ENCODE data around the gene SEC24C.

SEC24C gene

DNA sequence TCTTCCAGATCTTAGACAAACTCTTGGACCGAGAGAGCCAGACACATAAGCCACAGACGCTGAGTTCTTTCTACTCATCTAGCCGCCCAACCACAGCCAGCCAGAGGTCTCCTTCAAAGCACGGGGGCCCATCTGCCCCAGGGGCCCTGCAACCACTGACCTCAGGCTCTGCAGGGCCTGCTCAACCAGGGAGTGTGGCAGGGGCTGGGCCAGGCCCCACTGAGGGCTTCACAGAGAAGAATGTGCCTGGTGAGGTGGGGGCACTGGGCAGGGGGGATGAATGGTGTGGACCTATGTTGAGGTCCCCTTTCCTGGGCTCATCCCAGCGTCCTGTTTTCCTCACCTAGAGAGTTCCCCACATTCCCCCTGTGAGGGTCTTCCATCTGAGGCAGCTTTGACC is 52.6 kb downstream of the SEC24C start:
- DNase-seq: no peak

DNA sequence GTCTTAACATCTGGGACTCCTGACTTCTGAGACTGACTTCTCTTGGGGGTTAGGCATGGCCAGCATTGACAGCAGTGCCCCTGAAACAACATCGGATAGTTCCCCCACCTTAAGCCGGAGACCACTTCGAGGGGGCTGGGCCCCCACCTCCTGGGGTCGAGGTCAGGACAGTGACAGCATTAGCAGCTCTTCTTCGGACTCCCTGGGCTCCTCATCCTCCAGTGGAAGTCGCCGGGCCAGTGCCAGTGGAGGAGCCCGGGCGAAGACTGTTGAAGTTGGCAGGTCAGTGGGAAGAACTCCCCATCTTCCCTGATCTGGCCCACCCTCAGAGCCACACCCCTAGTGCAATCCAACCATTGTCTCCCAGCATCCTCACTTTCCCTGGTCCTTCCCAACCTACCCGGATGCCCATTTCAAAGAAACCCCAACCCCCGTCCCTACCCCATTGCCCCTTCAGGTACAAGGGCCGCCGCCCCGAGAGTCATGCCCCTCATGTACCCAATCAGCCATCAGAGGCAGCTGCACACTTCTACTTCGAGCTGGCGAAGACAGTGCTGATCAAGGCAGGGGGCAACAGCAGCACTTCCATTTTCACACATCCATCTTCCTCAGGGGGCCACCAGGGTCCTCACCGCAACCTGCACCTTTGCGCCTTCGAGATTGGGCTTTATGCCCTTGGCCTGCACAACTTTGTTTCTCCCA is 53.3 kb downstream of the SEC24C start:
- DNase-seq: no peak

DNA sequence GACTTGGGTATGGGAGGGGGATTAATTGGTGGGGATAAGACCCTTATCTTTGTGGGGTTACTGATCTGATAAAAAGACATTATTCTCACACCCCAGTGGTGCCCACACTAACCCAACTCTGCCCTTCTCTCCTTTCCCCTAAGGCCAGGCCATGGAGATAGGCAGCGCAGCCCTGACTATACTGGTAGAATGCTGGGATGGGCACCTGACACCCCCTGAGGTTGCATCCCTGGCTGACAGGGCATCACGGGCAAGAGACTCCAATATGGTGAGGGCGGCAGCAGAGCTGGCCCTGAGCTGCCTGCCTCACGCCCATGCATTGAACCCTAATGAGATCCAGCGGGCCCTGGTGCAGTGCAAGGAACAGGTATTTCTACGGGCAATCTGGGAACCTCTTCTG is 53.9 kb downstream of the SEC24C start:
- DNase-seq: no peak

DNA sequence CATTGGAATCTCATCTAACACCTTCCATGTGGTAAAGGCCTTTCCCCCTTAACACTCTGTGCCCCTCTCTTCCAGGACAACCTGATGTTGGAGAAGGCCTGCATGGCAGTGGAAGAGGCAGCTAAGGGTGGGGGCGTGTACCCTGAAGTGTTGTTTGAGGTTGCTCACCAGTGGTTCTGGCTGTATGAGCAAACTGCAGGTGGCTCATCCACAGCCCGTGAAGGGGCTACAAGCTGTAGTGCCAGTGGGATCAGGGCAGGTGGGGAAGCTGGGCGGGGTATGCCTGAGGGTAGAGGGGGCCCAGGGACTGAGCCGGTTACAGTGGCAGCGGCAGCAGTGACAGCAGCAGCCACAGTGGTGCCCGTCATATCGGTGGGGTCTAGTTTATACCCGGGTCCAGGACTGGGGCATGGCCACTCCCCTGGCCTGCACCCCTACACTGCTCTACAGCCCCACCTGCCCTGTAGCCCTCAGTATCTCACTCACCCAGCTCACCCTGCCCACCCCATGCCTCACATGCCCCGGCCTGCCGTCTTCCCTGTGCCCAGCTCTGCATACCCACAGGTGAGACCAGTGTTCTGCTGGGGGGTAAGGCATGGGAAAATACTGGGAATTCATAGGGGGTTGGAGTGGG is 54.9 kb downstream of the SEC24C start:
- no peak for DNase-seq

DNA sequence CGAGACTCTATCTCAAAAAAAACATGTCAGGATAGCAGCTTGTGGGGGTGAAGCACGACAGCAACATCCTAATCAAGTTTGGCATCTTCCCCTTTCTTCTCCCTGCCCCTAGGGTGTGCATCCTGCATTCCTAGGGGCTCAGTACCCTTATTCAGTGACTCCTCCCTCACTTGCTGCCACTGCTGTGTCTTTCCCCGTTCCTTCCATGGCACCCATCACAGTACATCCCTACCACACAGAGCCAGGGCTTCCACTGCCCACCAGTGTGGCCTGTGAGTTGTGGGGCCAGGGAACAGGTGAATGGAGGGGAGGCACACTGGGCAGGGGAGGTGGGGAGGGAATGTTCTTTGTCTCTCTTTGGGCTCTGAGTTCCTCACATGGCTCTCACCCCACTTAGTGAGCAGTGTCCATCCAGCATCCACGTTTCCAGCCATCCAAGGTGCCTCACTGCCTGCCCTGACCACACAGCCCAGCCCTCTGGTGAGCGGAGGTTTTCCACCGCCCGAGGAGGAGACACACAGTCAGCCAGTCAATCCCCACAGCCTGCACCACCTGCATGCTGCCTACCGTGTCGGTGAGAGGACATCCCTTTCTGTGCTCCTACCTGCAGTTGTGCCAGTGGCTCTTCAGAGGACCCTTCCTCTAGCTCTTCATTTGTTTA is 55.9 kb downstream of the SEC24C start:
- DNase-seq: no peak

DNA sequence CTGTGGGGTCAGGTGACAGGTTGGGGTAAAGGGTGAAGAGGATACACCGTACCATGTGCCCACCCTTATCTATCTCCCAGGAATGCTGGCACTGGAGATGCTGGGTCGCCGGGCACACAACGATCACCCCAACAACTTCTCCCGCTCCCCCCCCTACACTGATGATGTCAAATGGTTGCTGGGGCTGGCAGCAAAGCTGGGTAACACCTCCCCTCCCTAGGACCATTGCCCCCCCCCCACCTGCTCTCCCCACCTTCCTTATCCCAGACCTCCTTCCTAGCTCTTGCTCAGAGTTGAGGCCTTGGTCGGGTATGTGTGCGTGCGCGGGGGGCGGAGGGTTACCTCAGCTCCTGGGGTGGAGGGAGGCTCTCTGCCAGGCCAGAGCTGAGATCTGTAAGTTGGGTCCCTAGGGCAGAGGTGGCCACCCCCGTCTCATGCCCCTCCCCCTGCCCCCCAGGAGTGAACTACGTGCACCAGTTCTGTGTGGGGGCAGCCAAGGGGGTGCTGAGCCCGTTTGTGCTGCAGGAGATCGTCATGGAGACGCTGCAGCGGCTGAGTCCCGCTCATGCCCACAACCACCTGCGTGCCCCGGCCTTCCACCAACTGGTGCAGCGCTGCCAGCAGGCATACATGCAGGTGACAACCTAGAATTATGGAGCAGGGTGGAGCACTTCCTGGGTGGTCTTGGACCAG is 56.5 kb downstream of the SEC24C start:
- no peak for DNase-seq

DNA sequence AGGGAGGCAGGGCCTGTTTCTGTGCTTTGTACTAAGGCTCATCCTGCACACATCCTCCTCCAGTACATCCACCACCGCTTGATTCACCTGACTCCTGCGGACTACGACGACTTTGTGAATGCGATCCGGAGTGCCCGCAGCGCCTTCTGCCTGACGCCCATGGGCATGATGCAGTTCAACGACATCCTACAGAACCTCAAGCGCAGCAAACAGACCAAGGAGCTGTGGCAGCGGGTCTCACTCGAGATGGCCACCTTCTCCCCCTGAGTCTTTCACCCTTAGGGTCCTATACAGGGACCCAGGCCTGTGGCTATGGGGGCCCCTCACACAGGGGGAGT is 57.0 kb downstream of the SEC24C start:
- DNase-seq: no peak

DNA sequence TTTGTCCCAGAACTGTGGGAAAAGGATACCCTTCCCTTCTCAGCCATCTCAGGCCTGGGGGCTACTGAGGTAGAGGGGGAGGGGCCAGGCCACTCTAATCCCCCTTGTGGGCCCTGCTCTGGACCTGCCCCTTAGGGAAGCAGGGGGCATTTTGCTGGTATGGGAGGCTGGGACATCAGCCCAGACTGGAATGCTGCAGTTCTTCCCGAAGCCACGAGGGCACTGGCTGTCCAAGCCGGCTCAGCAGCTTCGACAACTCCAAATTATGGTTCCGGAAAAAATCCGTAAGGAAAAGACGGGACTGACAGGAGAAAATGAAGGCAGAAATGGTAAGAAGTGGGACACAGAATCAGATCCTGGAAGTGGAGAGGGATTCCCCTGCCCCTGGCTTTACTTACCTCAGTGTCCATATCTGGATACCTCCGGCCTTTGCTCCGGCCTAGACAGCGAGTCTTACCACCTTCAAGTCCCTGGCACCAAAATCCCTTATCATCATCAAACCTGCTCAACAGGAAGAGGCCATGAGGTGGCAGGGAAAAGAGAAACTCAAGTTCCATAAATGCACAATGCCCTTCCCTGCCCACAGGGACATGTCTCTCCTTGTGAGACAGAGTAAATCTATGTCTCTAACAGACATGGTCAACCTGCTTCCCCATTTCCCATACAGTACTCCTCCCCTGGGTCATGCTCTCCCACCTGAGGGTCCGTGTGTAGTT is 58.3 kb downstream of the SEC24C start:
- no peak for DNase-seq

DNA sequence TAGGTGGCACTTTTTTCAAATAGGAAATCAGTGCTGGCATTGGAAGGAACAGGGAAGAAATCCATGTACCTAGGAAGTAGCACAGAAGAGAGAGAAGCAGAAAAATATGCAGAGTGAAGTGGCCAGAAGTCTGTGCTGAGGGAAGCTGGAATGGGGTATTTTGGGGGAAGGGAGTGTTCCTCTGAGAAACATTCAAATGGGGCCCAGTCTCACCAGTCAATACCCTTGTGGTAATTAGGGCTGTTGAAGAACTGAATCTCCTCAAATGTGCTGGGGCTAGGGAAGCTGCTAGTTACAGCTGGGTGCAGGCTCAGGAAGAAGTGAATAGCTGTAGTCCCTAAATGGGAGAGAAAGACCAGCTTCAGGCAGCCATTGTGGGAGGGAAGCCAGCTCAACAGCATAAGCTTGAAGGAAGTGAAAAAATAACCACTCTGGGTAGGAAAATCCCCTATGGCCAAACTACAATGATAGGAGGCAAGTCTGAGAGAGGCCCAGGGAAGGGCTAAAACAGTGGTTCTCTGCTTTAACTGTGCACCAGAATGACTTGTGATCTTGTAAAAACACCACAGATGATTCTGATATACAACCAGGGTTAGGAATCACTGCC is 59.6 kb downstream of the SEC24C start:
- no peak for DNase-seq

DNA sequence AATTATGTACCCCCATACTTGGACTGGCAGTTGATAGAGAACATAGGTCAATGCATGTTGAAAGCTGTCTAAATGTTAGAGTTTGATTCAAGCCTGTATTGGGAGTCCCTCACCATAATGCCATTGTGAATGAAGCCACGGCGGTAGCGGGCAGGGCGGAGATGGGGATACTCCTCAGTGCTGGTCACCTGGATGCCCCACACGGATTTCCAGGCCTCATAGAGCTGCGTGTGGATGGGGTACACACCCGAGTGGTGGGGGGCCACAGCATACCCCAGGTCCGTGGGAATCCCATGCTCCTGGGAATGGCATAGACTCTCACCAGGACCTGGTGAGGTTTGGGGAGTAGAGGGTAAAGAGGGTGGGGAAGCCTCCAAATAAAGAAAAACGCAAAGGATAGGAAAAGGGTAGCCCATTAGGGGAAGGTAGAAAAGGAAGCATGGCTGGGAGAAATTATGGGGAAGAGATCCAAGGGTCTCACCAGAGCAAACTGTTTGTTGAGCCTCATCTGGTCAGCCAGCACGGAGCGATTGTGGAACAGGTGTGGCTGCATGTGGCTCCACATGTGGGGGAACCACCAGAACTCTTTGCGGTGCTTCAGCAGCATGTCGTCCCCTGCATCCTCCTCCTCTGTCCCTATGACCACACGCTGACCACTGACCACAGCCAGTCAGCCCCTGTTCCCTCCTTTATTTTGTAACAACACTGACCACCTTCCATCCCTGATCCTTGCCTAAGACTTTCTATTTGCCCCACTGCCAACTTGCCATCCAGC is 62.2 kb downstream of the SEC24C start:
- DNase-seq: no peak

DNA sequence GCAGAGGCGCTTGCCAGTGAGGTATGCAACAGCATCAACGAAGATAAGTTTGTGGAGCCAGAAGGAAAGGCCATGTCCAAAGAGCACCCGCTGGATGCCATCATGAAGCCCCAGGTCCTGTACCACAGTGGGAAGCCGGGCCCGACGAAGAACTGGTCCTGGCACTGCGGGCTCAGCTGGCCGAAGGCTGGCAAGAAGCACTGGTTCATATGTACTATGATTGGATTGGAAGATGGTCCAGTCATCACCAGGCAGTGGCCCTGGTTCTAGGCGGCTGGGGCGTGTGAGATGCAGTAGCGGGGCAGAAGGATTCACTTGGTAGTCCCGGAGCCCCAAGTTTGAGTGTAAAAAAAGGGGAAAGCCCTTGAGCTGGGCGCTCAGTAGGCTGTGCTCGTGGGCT is 63.3 kb downstream of the SEC24C start:
- no peak for DNase-seq

DNA sequence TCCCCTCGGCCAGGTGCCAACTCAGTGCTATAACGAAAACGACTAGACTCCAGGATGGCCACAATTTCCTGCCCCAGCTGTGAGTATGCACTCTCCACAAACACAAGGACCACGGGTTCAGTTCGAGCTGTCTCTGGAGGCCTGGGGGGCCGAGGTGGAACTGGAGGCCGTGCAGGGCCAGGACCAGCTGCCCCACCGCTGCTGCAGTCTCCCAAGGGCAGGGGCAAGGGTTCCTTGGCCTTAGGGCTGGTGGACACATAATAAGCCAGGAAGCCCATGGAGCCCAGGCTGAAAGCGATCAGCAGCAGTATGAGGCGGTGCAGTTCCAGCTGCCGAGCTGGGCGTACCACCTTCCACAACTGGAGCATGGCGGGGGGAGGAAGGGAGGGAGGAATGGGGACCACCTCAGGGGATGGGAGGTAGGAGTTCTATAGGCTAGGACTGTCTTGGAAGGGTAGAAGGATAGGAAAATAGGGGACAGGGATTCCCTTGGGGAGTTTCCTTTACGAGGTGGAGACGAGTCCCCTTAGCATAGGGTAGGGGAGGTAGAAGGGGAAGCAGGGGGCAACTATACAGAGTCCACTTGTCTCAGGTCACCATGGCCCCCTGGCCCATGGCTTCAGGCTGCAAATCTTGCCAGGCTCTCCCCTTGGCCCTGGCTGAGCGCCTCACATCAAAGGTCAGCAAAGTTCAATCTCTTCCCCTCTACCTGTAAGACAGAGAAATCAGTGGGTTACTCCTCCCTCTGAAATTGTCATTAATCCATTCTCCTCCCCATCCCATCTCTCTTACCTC is 64.0 kb downstream of the SEC24C start:
- no peak for DNase-seq

DNA sequence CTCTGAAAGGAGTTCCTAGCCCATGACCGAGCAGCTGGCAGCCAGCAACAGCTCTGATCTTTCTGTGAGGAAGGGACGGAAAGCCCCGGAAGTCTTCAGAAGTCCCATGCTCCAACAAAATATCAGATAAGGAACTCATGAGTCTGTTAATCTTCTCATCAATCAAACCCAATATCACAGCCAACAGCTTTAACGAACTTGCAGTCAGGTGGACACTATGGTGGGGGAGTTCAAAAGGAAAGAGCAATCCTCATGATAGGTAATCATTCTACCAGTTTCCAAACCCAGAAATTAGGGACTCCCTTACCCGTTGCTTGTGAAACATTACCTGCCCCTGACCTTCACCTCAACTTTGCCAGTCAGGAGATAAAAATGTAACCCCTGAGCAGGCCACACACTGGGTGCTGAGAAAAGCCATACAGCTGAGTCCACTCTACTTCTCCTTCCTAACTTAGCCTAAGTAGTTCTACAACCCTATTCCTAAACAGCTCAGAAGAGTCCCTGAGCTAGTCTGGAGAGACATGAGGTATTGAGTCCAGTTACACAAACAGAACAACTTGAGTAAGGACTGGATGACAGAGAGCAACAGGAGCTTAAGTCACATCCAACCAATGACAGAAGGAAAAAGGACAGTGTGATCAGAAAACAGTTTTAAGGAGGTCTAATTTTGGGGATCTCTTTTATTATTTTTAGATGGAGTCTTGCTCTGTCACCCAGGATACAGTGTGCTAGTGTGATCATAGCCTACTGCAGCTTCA is 65.1 kb downstream of the SEC24C start:
- no peak for DNase-seq

DNA sequence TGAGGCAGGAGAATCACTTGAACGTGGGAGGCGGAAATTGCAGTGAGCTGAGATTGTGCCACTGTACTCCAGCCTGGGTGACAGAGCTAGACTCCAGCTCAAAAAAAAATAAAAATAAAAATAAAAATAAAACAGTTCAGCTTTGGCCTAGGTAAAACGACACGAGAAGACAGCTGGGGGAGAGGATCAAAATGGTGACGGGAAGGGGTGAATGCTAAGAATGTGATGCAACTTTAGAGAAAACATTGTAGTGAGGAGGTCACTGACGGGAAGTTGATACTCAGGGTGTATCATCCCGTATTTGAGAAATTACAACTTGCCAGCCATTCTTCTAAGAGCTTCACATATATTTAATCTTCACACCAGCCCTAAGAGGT is 66.2 kb downstream of the SEC24C start:
- DNase-seq: no peak

DNA sequence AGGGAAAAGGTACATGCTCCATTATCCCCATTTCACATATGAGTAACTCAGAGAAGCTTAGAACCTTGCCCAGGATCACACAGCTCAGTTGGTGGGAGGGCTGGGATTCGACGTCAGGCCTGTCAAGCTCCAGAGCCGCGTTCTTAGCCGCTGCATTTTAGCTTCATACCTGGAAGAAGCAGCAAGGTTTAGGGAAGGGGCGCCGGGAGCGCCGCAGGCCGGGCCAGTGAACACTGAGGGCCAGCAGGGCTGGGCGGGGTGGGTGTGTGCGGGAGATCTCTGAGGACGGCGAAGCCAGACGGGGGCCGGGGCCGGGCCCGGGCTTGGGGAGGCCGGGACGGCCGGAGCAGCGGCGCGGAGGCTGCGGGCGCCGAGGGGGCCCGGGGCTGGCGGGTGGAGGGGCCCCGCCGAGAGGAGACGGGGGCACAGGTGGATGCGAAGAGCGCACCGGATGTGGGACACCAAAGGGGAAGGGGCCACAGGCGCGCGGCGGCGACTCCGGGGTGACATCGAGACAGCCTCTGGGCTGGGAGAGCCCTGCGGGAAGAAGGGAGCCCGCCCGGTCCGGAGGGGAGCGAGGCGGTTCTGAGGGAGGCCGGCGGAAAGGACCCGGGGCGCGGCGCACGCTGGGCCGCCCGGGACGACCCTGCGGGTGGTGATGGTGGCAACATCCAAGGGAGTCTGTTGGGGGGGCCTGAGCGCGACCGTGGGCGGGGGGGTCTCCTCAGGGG is 66.7 kb downstream of the SEC24C start:
- DNase-seq: peak; percentile 49 to 62

DNA sequence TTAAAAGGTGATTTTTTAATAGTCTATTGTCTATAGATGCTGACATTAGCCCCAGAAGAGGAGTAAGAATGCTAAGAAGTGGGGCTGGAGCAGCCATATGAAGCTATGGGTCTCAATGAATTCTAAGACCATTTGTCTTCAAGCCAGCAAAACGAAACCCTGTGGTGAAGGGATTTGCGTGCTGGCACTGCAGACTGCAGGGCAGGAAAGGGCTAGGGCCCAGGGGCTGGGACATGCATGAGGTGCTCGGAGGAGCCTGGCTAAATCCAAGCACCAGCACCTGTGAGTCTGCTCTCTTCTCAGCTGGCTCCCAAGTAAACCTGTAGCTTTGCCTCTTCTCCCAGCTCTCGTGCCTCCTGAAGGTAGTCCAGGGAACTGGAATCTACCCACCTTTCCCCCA is 68.5 kb downstream of the SEC24C start:
- no peak for DNase-seq

DNA sequence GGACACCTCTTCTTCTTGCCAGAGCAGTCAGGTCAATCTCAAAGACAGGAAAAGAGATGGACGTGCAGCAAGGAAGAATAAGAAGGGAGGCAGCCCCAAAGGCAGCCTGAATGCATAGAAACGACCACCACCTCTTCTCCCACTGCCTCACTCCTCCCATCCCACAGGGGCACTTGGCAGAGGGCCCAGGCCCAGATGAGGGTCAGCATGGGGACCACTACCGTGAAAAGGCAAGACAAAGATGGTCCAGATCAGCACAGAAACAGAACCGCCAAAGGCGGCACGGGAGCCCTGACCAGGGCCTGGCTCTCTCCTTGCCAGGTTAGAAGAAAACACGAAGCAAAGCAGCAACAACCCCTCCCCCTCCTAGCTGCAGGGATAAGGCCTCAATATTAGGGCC is 69.2 kb downstream of the SEC24C start:
- no peak for DNase-seq

DNA sequence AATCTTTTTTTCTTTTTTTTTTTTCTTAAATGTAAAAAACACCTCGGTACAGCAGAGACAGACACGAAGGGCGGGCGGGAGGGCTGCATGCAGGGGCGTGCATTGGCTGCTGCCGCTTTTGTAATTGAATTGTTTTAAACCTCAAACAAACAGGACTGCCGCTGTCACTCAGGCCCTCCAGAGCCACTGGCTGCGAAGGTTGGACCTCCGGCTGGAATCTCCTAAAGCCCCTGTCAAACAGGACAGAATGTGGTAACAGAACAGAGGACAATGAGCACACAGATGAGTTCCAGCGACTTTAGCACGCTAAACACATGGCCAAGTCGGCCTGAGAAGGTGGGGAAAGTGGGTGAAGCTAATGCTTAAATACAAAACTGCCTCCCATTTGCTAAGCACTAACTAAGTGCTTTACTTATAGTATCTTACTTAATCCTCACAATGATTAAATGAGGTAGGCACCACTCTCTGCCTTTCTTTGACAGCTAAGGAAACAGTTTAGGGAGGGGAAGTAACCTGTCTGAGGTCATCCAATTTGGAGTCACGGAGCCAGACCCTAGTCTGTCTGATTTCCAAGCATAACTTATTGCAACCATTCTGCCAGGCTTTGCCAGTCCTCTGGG is 70.2 kb downstream of the SEC24C start:
- no peak for DNase-seq

Measured in activated CD4-positive, alpha-beta T cell treated with anti-CD3 and anti-CD28 coated beads, Interleukin-2, amount 50 U/mL, for 48 hours (primary cell).